Hematopoietic multipotent progenitor cell treated with erythropoietin and hydrocortisone succinate and interleukin-3 and kit ligand, for 6 days (in vitro differentiated cells): ENCODE measurements around the gene CST5.
"Not testable (repeated sequence)": the region's sequence is repeated elsewhere in the genome, so short reads cannot be mapped to it uniquely, and the experiment has no call there.

Source experiments
- DNase-seq: peaks from one replicate; pipeline ENCODE4 v3.0.0-alpha.2; 2015

Gene CST5

GRCh38 chr20:23887856-23888255 is 8.3 kb upstream of the CST5 start:
- no peak for DNase-seq

- DNase-seq, result no peak
Measured at GRCh38 chr20:23884771-23885162, 5.2 kb upstream of the CST5 start.

GRCh38 chr20:23884136-23884770 is 4.7 kb upstream of the CST5 start:
- DNase-seq, result no peak

- DNase-seq, result no peak
Measured at GRCh38 chr20:23881371-23881770, 1.8 kb upstream of the CST5 start.

- DNase-seq, result no peak
Measured at GRCh38 chr20:23880417-23880816, 869 bp upstream of the CST5 start.

- DNase-seq, result no peak
Measured at GRCh38 chr20:23879811-23880374, 345 bp upstream of the CST5 start.

GRCh38 chr20:23878787-23879186 is 761 bp downstream of the CST5 start:
- DNase-seq, result no peak

GRCh38 chr20:23878016-23878542 is 1.5 kb downstream of the CST5 start:
- DNase-seq, result not testable (repeated sequence)

- no peak for DNase-seq
Measured at GRCh38 chr20:23877524-23877923, 2.0 kb downstream of the CST5 start.

- DNase-seq, result no peak
Measured at GRCh38 chr20:23875606-23876237, 3.8 kb downstream of the CST5 start.

- DNase-seq, result no peak
Measured at GRCh38 chr20:23874747-23875146, 4.8 kb downstream of the CST5 start.

- no peak for DNase-seq
Measured at GRCh38 chr20:23873370-23874015, 6.1 kb downstream of the CST5 start.

- no peak for DNase-seq
Measured at GRCh38 chr20:23872065-23872464, 7.5 kb downstream of the CST5 start.

- DNase-seq, result no peak
Measured at GRCh38 chr20:23870461-23870860, 9.1 kb downstream of the CST5 start.

GRCh38 chr20:23869520-23869919 is 10.0 kb downstream of the CST5 start:
- DNase-seq, result no peak

GRCh38 chr20:23868321-23868720 is 11.2 kb downstream of the CST5 start:
- DNase-seq, result no peak

GRCh38 chr20:23867152-23867776 is 12.3 kb downstream of the CST5 start:
- DNase-seq, result no peak

- not testable (repeated sequence) for DNase-seq
Measured at GRCh38 chr20:23860771-23861170, 18.8 kb downstream of the CST5 start.

- DNase-seq, result no peak
Measured at GRCh38 chr20:23857962-23858595, 21.5 kb downstream of the CST5 start.

- DNase-seq, result no peak
Measured at GRCh38 chr20:23856736-23857135, 22.8 kb downstream of the CST5 start.

- DNase-seq, result no peak
Measured at GRCh38 chr20:23856226-23856625, 23.3 kb downstream of the CST5 start.

GRCh38 chr20:23841693-23842092 is 37.9 kb downstream of the CST5 start:
- no peak for DNase-seq

- no peak for DNase-seq
Measured at GRCh38 chr20:23835716-23836115, 43.8 kb downstream of the CST5 start.
